ENCODE data around the gene JUN. TPM values are rescaled to one million over a fixed set of nuclear protein-coding genes. Genes with fewer than 3 reads are reported as not detected.

JUN gene
- polyA plus RNA-seq, 2 of the 4 experiments (the other 2 are of a cell fraction), result 23.3 to 59.8 TPM

DNA sequence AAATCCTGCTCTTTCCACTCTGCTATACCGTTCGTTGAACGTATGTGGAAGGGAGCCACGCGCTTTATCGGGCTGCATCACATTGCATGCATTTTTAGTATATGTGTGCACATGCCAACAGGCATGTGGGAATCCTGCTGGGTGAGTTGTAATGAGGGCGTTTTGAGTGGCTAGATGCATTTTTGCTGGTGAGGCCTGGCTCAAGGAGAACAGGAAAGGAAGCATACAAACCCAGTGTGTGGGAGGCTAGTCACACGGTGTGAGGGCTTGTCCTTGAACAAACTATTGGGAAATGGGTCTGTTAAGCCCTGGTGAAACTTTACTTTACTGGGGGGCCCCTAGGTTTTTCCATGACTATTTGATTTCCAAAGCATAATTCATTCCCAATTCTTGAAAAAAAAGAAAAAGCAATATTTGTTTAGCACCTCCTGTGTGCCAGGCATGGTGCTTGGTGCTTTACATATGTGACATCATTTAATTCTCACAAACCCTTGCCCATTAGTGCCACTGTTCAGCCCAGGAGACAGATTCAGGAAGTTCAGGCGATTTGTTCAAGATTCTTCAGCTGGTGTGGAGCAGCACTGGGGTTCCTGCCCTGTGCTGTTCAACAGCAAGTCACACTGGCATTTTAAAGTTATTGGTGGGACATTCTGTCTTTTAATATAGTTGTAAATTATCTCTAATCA is 25.6 kb upstream of the JUN start:
- H3K4me2 ChIP-seq, result no peak overlapping the region
- H3K4me3 ChIP-seq, result no peak overlapping the region
- ChIA-PET CTCF (interaction anchor here (0.6 kb wide), 1 partner anchor 298 kb away, joined by 4 read pairs; no protein-coding TSS in a partner anchor), POLR2A (no interaction called here)
- H3K4me1 ChIP-seq, result peaks cover 19% of the 10 kb centered on the region
- H3K9me3 ChIP-seq, result no peaks in the 10 kb centered on the region
- TF ChIP-seq TP53 (CRISPR knock-in tag; IDR thresholded peaks at IDR 0.05) (no peak), KDM1A (IDR thresholded peaks at IDR 0.05; ENCODE audit: low read depth) (no peak), TFCP2L1 (CRISPR knock-in tag; IDR thresholded peaks at IDR 0.05) (no peak), KDM5A (IDR thresholded peaks at IDR 0.05) (no peak), SREBF2 (IDR thresholded peaks at IDR 0.05) (no peak), MAZ (IDR thresholded peaks at IDR 0.05; ENCODE audit: borderline replicate concordance, low read depth, low read length) (no peak), POLR2A (IDR thresholded peaks at IDR 0.05; ENCODE audit: low read length) (no peak), HES2 (IDR thresholded peaks at IDR 0.05) (no peak), FOSL2 (IDR thresholded peaks at IDR 0.05) (no peak), FOSL2 (CRISPR knock-in tag; IDR thresholded peaks at IDR 0.05) (no peak), MAX (IDR thresholded peaks at IDR 0.05) (no peak), RFX5 (IDR thresholded peaks at IDR 0.05) (no peak), RAD21 (conservative IDR thresholded peaks at IDR 0.05 in 1 of 2, IDR thresholded peaks at IDR 0.05 in 1 of 2) (no peak), ZSCAN20 (CRISPR knock-in tag; IDR thresholded peaks at IDR 0.05) (no peak)
- TF ChIP-seq, protein P1, sequence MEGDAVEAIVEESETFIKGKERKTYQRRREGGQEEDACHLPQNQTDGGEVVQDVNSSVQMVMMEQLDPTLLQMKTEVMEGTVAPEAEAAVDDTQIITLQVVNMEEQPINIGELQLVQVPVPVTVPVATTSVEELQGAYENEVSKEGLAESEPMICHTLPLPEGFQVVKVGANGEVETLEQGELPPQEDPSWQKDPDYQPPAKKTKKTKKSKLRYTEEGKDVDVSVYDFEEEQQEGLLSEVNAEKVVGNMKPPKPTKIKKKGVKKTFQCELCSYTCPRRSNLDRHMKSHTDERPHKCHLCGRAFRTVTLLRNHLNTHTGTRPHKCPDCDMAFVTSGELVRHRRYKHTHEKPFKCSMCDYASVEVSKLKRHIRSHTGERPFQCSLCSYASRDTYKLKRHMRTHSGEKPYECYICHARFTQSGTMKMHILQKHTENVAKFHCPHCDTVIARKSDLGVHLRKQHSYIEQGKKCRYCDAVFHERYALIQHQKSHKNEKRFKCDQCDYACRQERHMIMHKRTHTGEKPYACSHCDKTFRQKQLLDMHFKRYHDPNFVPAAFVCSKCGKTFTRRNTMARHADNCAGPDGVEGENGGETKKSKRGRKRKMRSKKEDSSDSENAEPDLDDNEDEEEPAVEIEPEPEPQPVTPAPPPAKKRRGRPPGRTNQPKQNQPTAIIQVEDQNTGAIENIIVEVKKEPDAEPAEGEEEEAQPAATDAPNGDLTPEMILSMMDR (IDR thresholded peaks at IDR 0.05), result no peak
- peak overlapping the region; percentile 27 to 58; a peak in 4 of 6 replicates for H3K27ac ChIP-seq
- 80% methylated on average over 9 of the region's 9 CpGs for WGBS (ENCODE audit: missing lambda C conversion rate)
- FAIRE-seq (no peak), ATAC-seq (no peak), DNase-seq (ENCODE audit: low read depth in 1 of 2, low spot score in 1 of 2) (no peak)

- WGBS (ENCODE audit: missing lambda C conversion rate), result 28% methylated on average over 2 of the region's 2 CpGs
- ChIA-PET CTCF (interaction anchor here (0.6 to 1.4 kb wide), 2 partner anchors 354 to 951 kb away, joined by 3 read pairs; no protein-coding TSS in a partner anchor), POLR2A (no interaction called here)
- no peaks in the 10 kb centered on the region for H3K9me3 ChIP-seq
- no peak overlapping the region for H3K4me3 ChIP-seq
- H3K4me2 ChIP-seq, result no peak overlapping the region
- H3K4me1 ChIP-seq, result peaks cover 10% of the 10 kb centered on the region
- ATAC-seq, result no peak
- no peak for FAIRE-seq
- H3K27ac ChIP-seq, result no peak overlapping the region
- DNase-seq (ENCODE audit: low read depth in 1 of 2, low spot score in 1 of 2), result no peak
- TF ChIP-seq SMC3 (IDR thresholded peaks at IDR 0.05) (no peak), MAFK (IDR thresholded peaks at IDR 0.05; ENCODE audit: partially characterized antibody) (no peak), ZC3H11A (IDR thresholded peaks at IDR 0.05) (no peak), FOXS1 (CRISPR knock-in tag; IDR thresholded peaks at IDR 0.05) (no peak), PBX3 (IDR thresholded peaks at IDR 0.05) (no peak), CHD2 (IDR thresholded peaks at IDR 0.05; ENCODE audit: low read length, partially characterized antibody) (no peak)
Observed at GRCh38 chr1:58808077-58808476, 24.2 kb upstream of the JUN start.
